ENCODE data around the gene CYP4F12.

CYP4F12 gene

DNA sequence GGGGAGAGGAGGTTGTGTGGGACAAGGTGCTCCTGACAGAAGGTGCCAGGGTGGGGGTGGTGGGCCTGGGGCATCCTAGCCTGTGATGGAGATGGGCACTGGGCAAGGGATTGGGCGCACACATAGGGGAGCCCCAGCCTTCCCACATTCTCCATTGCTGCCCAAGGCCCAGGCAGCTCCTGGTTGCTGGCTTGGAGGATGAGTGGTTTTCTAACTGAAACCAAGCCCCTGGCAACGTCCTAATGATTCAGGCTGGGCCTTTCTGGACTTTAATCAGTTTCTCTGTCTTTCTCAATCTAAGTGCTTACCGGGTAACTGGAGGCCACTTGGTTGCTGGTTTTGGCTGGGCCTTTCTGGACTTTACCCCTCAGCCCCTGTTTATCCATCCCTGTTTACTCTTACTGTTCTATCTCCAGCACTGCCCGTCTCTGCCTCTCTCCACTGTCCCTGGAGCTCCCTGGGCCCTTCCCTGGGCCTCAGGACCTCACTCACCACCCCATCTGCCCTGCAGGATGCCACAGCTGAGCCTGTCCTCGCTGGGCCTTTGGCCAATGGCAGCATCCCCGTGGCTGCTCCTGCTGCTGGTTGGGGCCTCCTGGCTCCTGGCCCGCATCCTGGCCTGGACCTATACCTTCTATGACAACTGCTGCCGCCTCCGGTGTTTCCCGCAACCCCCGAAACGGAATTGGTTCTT is 31.8 kb upstream of the CYP4F12 start:
- Histone ChIP-seq H3K9me3 (ENCODE audit: insufficient read depth, low read depth, low read length) (peaks cover 61% of the 10 kb centered on the region), H4K91ac (ENCODE audit: low read depth, low read length) (no peak overlapping the region)
- WGBS (ENCODE audit: extremely low coverage, insufficient coverage, insufficient read length), result no CpG with 5 or more reads among the region's 12 CpGs

DNA sequence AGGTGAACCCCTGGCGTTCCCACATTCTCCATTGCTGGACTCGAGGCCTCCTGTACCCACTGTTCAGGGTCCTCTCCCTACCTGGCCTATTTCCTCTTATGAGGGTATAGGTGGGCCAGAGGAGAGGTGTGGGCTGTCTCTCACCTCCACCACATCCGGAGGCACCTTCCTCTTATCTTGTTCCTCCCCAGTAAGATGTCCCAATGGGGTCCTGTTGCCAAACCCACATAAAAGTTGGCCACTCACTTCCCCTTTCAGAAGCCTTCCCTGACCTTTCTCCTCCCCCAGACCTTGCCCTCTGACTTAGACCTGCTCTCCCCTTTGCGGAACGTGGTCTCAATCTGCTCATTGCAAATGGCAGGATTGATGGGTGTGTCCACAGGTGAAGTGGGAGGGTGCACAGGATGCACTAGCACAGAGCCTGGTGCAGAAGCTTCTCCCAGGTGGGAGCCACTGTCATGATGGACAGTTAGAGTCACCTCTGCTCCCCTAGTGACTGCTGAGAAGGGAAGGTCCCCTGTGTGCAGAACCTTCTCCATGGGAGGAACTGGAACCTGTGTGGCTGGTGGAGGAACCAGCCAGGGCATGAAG is 30.9 kb upstream of the CYP4F12 start:
- H3K79me1 ChIP-seq (ENCODE audit: low read length), result no peaks in the 10 kb centered on the region
- no peak overlapping the region for H3K27ac ChIP-seq (ENCODE audit: low read depth, low read length)
- no peak overlapping the region for H3K14ac ChIP-seq (ENCODE audit: low read length)
- H2BK5ac ChIP-seq (ENCODE audit: low read depth, low read length, poor library complexity), result no peak overlapping the region
- no peaks in the 10 kb centered on the region for H3K4me1 ChIP-seq (ENCODE audit: control insufficient read depth in 1 of 2, insufficient read depth in 2 of 2, low read length in 2 of 2)
- H2BK12ac ChIP-seq (ENCODE audit: low read length), result no peak overlapping the region
- H3K27me3 ChIP-seq (ENCODE audit: insufficient read depth, low read length), result no peaks in the 10 kb centered on the region
- no peak overlapping the region for H3K4me2 ChIP-seq (ENCODE audit: low read length)
- no peaks in the 10 kb centered on the region for H3K36me3 ChIP-seq (ENCODE audit: control insufficient read depth in 1 of 2, insufficient read depth in 2 of 2, low read length in 2 of 2)
- no peak overlapping the region for H3K18ac ChIP-seq (ENCODE audit: low read length)
- no CpG with 5 or more reads among the region's 5 CpGs for WGBS (ENCODE audit: extremely low coverage, insufficient coverage, insufficient read length)
- no peak overlapping the region for H3K23ac ChIP-seq (ENCODE audit: low read length)
- peaks cover 64% of the 10 kb centered on the region for H3K9me3 ChIP-seq (ENCODE audit: insufficient read depth, low read depth, low read length)
- H2AK5ac ChIP-seq (ENCODE audit: low read length), result no peak overlapping the region
- H2BK120ac ChIP-seq (ENCODE audit: insufficient read depth, low read length, poor library complexity), result no peak overlapping the region
- H4K8ac ChIP-seq (ENCODE audit: low read depth, low read length), result no peak overlapping the region
- no peak overlapping the region for H4K91ac ChIP-seq (ENCODE audit: low read depth, low read length)
- no peak overlapping the region for H2AFZ ChIP-seq (ENCODE audit: insufficient read depth, low read length, poor library complexity)
- no peak overlapping the region for H3K4ac ChIP-seq (ENCODE audit: low read depth, low read length)
- H3K79me2 ChIP-seq (ENCODE audit: control insufficient read depth, insufficient read depth, low read length, poor library complexity), result no peaks in the 10 kb centered on the region
- no peak overlapping the region for H3K4me3 ChIP-seq (ENCODE audit: low read depth, low read length)
- DNase-seq, result no peak
- no peak overlapping the region for H3K9ac ChIP-seq (ENCODE audit: low read length)
- H4K12ac ChIP-seq (ENCODE audit: low read depth, low read length), result no peak overlapping the region

More for the DNA sequence above, 31.8 kb upstream of the CYP4F12 start:
- Histone ChIP-seq H3K27me3 (ENCODE audit: insufficient read depth, low read length) (no peaks in the 10 kb centered on the region), H3K14ac (ENCODE audit: low read length) (no peak overlapping the region), H2AK5ac (ENCODE audit: low read length) (no peak overlapping the region), H3K79me1 (ENCODE audit: low read length) (no peaks in the 10 kb centered on the region), H2BK5ac (ENCODE audit: low read depth, low read length, poor library complexity) (no peak overlapping the region), H4K8ac (ENCODE audit: low read depth, low read length) (no peak overlapping the region), H2BK120ac (ENCODE audit: insufficient read depth, low read length, poor library complexity) (no peak overlapping the region), H3K79me2 (ENCODE audit: control insufficient read depth, insufficient read depth, low read length, poor library complexity) (no peaks in the 10 kb centered on the region), H3K4me1 (ENCODE audit: control insufficient read depth in 1 of 2, insufficient read depth in 2 of 2, low read length in 2 of 2) (no peaks in the 10 kb centered on the region), H3K18ac (ENCODE audit: low read length) (no peak overlapping the region), H3K9ac (ENCODE audit: low read length) (no peak overlapping the region), H3K27ac (ENCODE audit: low read depth, low read length) (no peak overlapping the region), H2AFZ (ENCODE audit: insufficient read depth, low read length, poor library complexity) (no peak overlapping the region), H3K4ac (ENCODE audit: low read depth, low read length) (no peak overlapping the region), H3K36me3 (ENCODE audit: control insufficient read depth in 1 of 2, insufficient read depth in 2 of 2, low read length in 2 of 2) (no peaks in the 10 kb centered on the region), H2BK12ac (ENCODE audit: low read length) (no peak overlapping the region), H3K4me2 (ENCODE audit: low read length) (no peak overlapping the region), H4K12ac (ENCODE audit: low read depth, low read length) (no peak overlapping the region), H3K4me3 (ENCODE audit: low read depth, low read length) (peak overlapping the region; percentile 25), H3K23ac (ENCODE audit: low read length) (no peak overlapping the region)
- DNase-seq, result no peak

DNA sequence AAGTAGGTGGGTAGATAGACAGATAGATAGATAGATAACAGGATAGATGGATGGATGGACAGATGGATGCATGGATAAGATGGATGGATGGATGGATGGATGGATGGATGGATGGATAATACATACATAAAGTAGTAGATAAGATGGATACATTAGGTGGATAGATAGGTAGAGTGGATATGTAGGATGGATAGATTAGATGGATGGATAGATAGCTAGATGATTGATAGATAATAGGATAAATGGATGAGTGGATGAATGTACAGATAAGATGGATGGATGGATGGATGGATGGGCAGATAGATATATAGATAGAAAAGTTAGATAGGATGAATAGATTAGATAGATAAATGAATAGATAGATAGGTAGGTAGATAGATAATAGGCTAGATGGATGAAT is 30.1 kb upstream of the CYP4F12 start:
- H2AK5ac ChIP-seq (ENCODE audit: low read length), result no peak overlapping the region
- no peak overlapping the region for H2BK12ac ChIP-seq (ENCODE audit: low read length)
- no peak overlapping the region for H3K23ac ChIP-seq (ENCODE audit: low read length)
- no peak overlapping the region for H4K91ac ChIP-seq (ENCODE audit: low read depth, low read length)
- no peak overlapping the region for H3K4me3 ChIP-seq (ENCODE audit: low read depth, low read length)
- H3K9ac ChIP-seq (ENCODE audit: low read length), result no peak overlapping the region
- H3K27ac ChIP-seq (ENCODE audit: low read depth, low read length), result no peak overlapping the region
- no peak overlapping the region for H3K4me2 ChIP-seq (ENCODE audit: low read length)
- H3K79me2 ChIP-seq (ENCODE audit: control insufficient read depth, insufficient read depth, low read length, poor library complexity), result no peaks in the 10 kb centered on the region
- no peaks in the 10 kb centered on the region for H3K79me1 ChIP-seq (ENCODE audit: low read length)
- no peak overlapping the region for H3K18ac ChIP-seq (ENCODE audit: low read length)
- H4K12ac ChIP-seq (ENCODE audit: low read depth, low read length), result no peak overlapping the region
- DNase-seq, result no peak
- no peak overlapping the region for H4K8ac ChIP-seq (ENCODE audit: low read depth, low read length)
- H3K36me3 ChIP-seq (ENCODE audit: control insufficient read depth in 1 of 2, insufficient read depth in 2 of 2, low read length in 2 of 2), result no peaks in the 10 kb centered on the region
- no peak overlapping the region for H2BK120ac ChIP-seq (ENCODE audit: insufficient read depth, low read length, poor library complexity)
- no peaks in the 10 kb centered on the region for H3K27me3 ChIP-seq (ENCODE audit: insufficient read depth, low read length)
- no peak overlapping the region for H3K4ac ChIP-seq (ENCODE audit: low read depth, low read length)
- peaks cover 70% of the 10 kb centered on the region for H3K9me3 ChIP-seq (ENCODE audit: insufficient read depth, low read depth, low read length)
- H3K4me1 ChIP-seq (ENCODE audit: control insufficient read depth in 1 of 2, insufficient read depth in 2 of 2, low read length in 2 of 2), result no peaks in the 10 kb centered on the region
- H2AFZ ChIP-seq (ENCODE audit: insufficient read depth, low read length, poor library complexity), result no peak overlapping the region
- no peak overlapping the region for H2BK5ac ChIP-seq (ENCODE audit: low read depth, low read length, poor library complexity)
- H3K14ac ChIP-seq (ENCODE audit: low read length), result no peak overlapping the region

DNA sequence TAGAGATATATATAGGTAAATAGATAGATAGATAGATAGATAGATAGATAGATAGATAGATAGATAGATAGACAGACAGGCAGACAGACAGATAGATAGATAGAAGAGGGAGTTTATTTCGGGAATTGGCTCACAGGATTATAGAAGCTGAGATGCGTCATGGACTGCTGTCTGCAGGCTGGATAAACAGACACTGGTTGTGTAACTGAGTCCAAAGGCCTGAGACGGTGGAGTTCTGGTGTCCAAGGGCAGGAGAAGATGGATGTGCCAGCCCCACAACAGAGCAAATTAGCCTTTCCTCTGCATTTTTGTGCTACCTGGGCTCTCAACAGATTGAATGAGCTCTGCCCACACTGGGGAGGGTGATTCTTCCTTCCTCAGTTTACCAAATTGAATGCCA is 29.5 kb upstream of the CYP4F12 start:
- Histone ChIP-seq H4K8ac (ENCODE audit: low read depth, low read length) (no peak overlapping the region), H3K36me3 (ENCODE audit: control insufficient read depth in 1 of 2, insufficient read depth in 2 of 2, low read length in 2 of 2) (no peaks in the 10 kb centered on the region), H3K79me2 (ENCODE audit: control insufficient read depth, insufficient read depth, low read length, poor library complexity) (no peaks in the 10 kb centered on the region), H3K9me3 (ENCODE audit: insufficient read depth, low read depth, low read length) (peaks cover 68% of the 10 kb centered on the region), H4K12ac (ENCODE audit: low read depth, low read length) (no peak overlapping the region), H3K4me3 (ENCODE audit: low read depth, low read length) (no peak overlapping the region), H3K27ac (ENCODE audit: low read depth, low read length) (no peak overlapping the region), H4K91ac (ENCODE audit: low read depth, low read length) (no peak overlapping the region), H2BK12ac (ENCODE audit: low read length) (no peak overlapping the region), H3K14ac (ENCODE audit: low read length) (no peak overlapping the region), H3K18ac (ENCODE audit: low read length) (no peak overlapping the region), H3K4me2 (ENCODE audit: low read length) (no peak overlapping the region), H2BK120ac (ENCODE audit: insufficient read depth, low read length, poor library complexity) (no peak overlapping the region), H2AK5ac (ENCODE audit: low read length) (no peak overlapping the region), H2BK5ac (ENCODE audit: low read depth, low read length, poor library complexity) (no peak overlapping the region), H3K27me3 (ENCODE audit: insufficient read depth, low read length) (no peaks in the 10 kb centered on the region), H3K9ac (ENCODE audit: low read length) (no peak overlapping the region), H3K79me1 (ENCODE audit: low read length) (no peaks in the 10 kb centered on the region), H3K4ac (ENCODE audit: low read depth, low read length) (no peak overlapping the region), H3K4me1 (ENCODE audit: control insufficient read depth in 1 of 2, insufficient read depth in 2 of 2, low read length in 2 of 2) (no peaks in the 10 kb centered on the region), H2AFZ (ENCODE audit: insufficient read depth, low read length, poor library complexity) (no peak overlapping the region), H3K23ac (ENCODE audit: low read length) (no peak overlapping the region)
- no CpG with 5 or more reads among the region's 3 CpGs for WGBS (ENCODE audit: extremely low coverage, insufficient coverage, insufficient read length)
- no peak for DNase-seq

All from trophoblast cell (in vitro differentiated cells and primary cell).